GM23338 (cell line): ENCODE results near the gene SHISA3. TPM values are rescaled to one million over a fixed set of nuclear protein-coding genes. Genes with fewer than 3 reads are reported as not detected.

Source experiments
- ATAC-seq: fragments of 200-7000 bp; cut with Tn5 transposase; 3 replicates; pipeline ENCODE4 v1.9.1; 2020
- DNase-seq: peaks from one replicate; pipeline ENCODE4 v3.0.0-alpha.2; 2015; ENCODE audit warnings: low spot score
- H2AFZ ChIP-seq: fragments of 200-600 bp; sonication (generic); 2 replicates; pipeline ENCODE4 v1.8.0; 2016; ENCODE audit warnings: antibody characterized with exemption, mild to moderate bottlenecking, moderate library complexity
- H3F3A ChIP-seq: fragments of 200-600 bp; sonication (generic); replicated peaks from 2 replicates; pipeline ENCODE4 v1.8.0; 2017; ENCODE audit warnings: antibody characterized with exemption, mixed run types, low read depth
- H3K27ac ChIP-seq: fragments of 200-600 bp; sonication (generic); 2 replicates; pipeline ENCODE4 v1.6.1; 2016; ENCODE audit warnings: low read depth
- H3K27me3 ChIP-seq: fragments of 200-600 bp; sonication (generic); 2 replicates; pipeline ENCODE4 v1.8.0; 2016; ENCODE audit warnings: mild to moderate bottlenecking, mixed run types, moderate library complexity; ENCODE audit not compliant: insufficient read depth
- H3K36me3 ChIP-seq: fragments of 200-600 bp; sonication (generic); 2 replicates; pipeline ENCODE4 v1.8.0; 2016; ENCODE audit warnings: mild to moderate bottlenecking; ENCODE audit not compliant: insufficient read depth
- H3K4me1 ChIP-seq: fragments of 200-600 bp; sonication (generic); 2 replicates; pipeline ENCODE4 v1.8.0; 2016; ENCODE audit warnings: mild to moderate bottlenecking, moderate library complexity; ENCODE audit not compliant: insufficient read depth
- H3K4me2 ChIP-seq: fragments of 200-600 bp; sonication (generic); 2 replicates; pipeline ENCODE4 v1.7.1; 2017; ENCODE audit warnings: mixed run types
- H3K4me3 ChIP-seq: fragments of 200-600 bp; sonication (generic); 2 replicates; pipeline ENCODE4 v1.6.1; 2016; ENCODE audit warnings: mixed run types
- H3K79me2 ChIP-seq: fragments of 200-600 bp; sonication (generic); replicated peaks from 2 replicates; pipeline ENCODE4 v1.8.0; 2017; ENCODE audit warnings: mild to moderate bottlenecking; ENCODE audit not compliant: insufficient read depth
- H3K9me2 ChIP-seq: fragments of 200-600 bp; sonication (generic); 2 replicates; pipeline ENCODE4 v1.8.0; 2017; ENCODE audit not compliant: insufficient read depth
- H4K20me1 ChIP-seq: fragments of 200-600 bp; sonication (generic); replicated peaks from 2 replicates; pipeline ENCODE4 v1.8.0; 2017; ENCODE audit warnings: mild to moderate bottlenecking; ENCODE audit not compliant: insufficient read depth
- H3K27ac Mint-ChIP-seq: 2 replicates; pipeline ENCODE4 v1.8.0; 2020; ENCODE audit warnings: inconsistent platforms, mild to moderate bottlenecking, moderate library complexity, mixed read lengths
- H3K27me3 Mint-ChIP-seq: 3 replicates; pipeline ENCODE4 v1.8.0; 2022; ENCODE audit warnings: low read depth, mild to moderate bottlenecking, moderate library complexity, mixed read lengths, inconsistent platforms; ENCODE audit not compliant: insufficient read depth, poor library complexity
- H3K36me3 Mint-ChIP-seq: 3 replicates; pipeline ENCODE4 v1.8.0; 2021; ENCODE audit warnings: low read depth, mild to moderate bottlenecking, inconsistent platforms, moderate library complexity, mixed read lengths
- H3K4me1 Mint-ChIP-seq: 3 replicates; pipeline ENCODE4 v1.8.0; 2020; ENCODE audit warnings: mild to moderate bottlenecking, inconsistent platforms, mixed read lengths
- H3K4me3 Mint-ChIP-seq: 3 replicates; pipeline ENCODE4 v1.8.0; 2021; ENCODE audit warnings: moderate library complexity, mild to moderate bottlenecking, inconsistent platforms, mixed read lengths
- H3K9me3 Mint-ChIP-seq: 3 replicates; pipeline ENCODE4 v1.8.0; 2020; ENCODE audit warnings: moderate library complexity, mild to moderate bottlenecking, inconsistent platforms, mixed read lengths
- CREB1 ChIP-seq: fragments of 250-450 bp; sonication (Bioruptor Pico); IDR thresholded peaks from 2 replicates; pipeline ENCODE4 v1.5.0; 2020; ENCODE audit warnings: low read depth, mild to moderate bottlenecking, moderate library complexity
- CTCF ChIP-seq, 2 experiments: fragments of 200-600 bp in 1 of 2; sonication (generic) in 1 of 2; conservative IDR thresholded peaks; 2 replicates each; pipeline versions ENCODE4 v1.5.1 to v1.6.1; 2016 to 2017; ENCODE audit warnings: antibody characterized with exemption in 2 of 2, low read depth in 2 of 2, mild to moderate bottlenecking in 2 of 2, moderate library complexity in 1 of 2
- ETS1 ChIP-seq: IDR thresholded peaks from 2 replicates; pipeline ENCODE4 v1.6.1; 2016; ENCODE audit warnings: antibody characterized with exemption
- EZH2 ChIP-seq: fragments of 200-600 bp; sonication (generic); IDR thresholded peaks from one replicate; pipeline ENCODE4 v1.8.0; 2017; ENCODE audit warnings: antibody characterized with exemption, mild to moderate bottlenecking, low read depth; ENCODE audit not compliant: unreplicated experiment
- JUNB ChIP-seq: IDR thresholded peaks from one replicate; pipeline ENCODE4 v1.6.1; 2016; ENCODE audit warnings: antibody characterized with exemption; ENCODE audit not compliant: unreplicated experiment
- ZNF114 ChIP-seq: fragments of 250-450 bp; sonication (Bioruptor Pico); IDR thresholded peaks from 2 replicates; pipeline ENCODE4 v1.5.0; 2020; ENCODE audit warnings: mild to moderate bottlenecking, moderate library complexity
- polyA plus RNA-seq: library from polyadenylated mRNA; unstranded; fragments of >200 nt; fragmentation: Nextera tagmentation; extraction: Ambion mirVana; gene quantifications from 2 replicates; pipeline ENCODE4 v1.2.1, GENCODE V29; 2016
- total RNA-seq: library from RNA; depleted of rRNA; stranded (reverse); fragments of >200 nt; shearing (Covaris generic); gene quantifications from 2 replicates; pipeline ENCODE4 v1.2.3, GENCODE V29; 2014
- TF ChIP-seq, protein P1 (sequence below): fragments of 250-450 bp; sonication (Bioruptor Pico); IDR thresholded peaks from 2 replicates; pipeline ENCODE4 v1.5.0; 2020; ENCODE audit warnings: mild to moderate bottlenecking, moderate library complexity

SHISA3 gene
- total and polyA plus RNA-seq, 2 experiments from 2014 or later, result 4.4 to 5.0 TPM

DNA sequence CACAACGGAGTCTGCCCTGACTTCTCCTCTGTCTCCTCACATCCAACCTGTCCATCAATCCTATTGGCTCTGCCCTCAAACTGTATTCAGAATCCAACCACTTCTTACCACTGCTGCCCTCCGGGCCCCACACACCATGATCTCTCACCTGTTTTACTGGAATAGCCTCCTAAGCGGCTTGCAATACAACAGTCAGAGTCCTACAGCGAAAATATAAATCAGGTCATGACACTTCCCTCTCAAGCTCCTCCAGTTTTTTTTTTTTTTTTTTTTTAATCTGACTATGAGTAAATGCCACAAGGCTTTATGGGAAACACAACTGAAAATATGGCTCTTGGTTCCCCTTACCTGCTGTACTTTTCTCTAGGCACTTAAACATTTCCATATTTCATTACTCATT, 42.8 kb downstream of the SHISA3 start:
- peaks cover 3% of the 10 kb centered on the region; the same call in 2 of the 3 replicates for H3K36me3 Mint-ChIP-seq
- no peak overlapping the region for H3K4me2 ChIP-seq
- H3K36me3 ChIP-seq, result no peaks in the 10 kb centered on the region
- H3K4me3 ChIP-seq, result no peak overlapping the region
- TF ChIP-seq EZH2, result no peak
- no peak for TF ChIP-seq JUNB
- TF ChIP-seq ETS1, result no peak
- TF ChIP-seq CTCF (conservative IDR thresholded peaks at IDR 0.05; ENCODE audit: low read depth in 2 of 2), result no peak
- no peak for DNase-seq
- H3K79me2 ChIP-seq, result no peaks in the 10 kb centered on the region
- H3K4me1 Mint-ChIP-seq, result peaks cover 24% of the 10 kb centered on the region
- H3K27ac ChIP-seq, result no peak overlapping the region
- H3F3A ChIP-seq, result no peaks in the 10 kb centered on the region
- ATAC-seq, result no peak
- H3K9me3 Mint-ChIP-seq, result no peaks in the 10 kb centered on the region
- H3K4me1 ChIP-seq, result no peaks in the 10 kb centered on the region
- H3K27ac Mint-ChIP-seq, result no peak overlapping the region
- no peak overlapping the region for H2AFZ ChIP-seq
- no peak overlapping the region for H3K4me3 Mint-ChIP-seq
- no peaks in the 10 kb centered on the region for H3K27me3 ChIP-seq
- no peaks in the 10 kb centered on the region for H3K27me3 Mint-ChIP-seq
- H4K20me1 ChIP-seq, result no peaks in the 10 kb centered on the region
- no peaks in the 10 kb centered on the region for H3K9me2 ChIP-seq

GRCh38 chr4:42442601-42443000, 45.3 kb downstream of the SHISA3 start:
- Mint-ChIP-seq H3K4me1 (peaks cover 21% of the 10 kb centered on the region), H3K27me3 (no peaks in the 10 kb centered on the region), H3K36me3 (no peaks in the 10 kb centered on the region), H3K27ac (no peak overlapping the region), H3K4me3 (no peak overlapping the region), H3K9me3 (no peaks in the 10 kb centered on the region)
- Histone ChIP-seq H3K4me1 (no peaks in the 10 kb centered on the region), H2AFZ (no peak overlapping the region), H3K4me3 (no peak overlapping the region), H3F3A (no peaks in the 10 kb centered on the region), H3K9me2 (no peaks in the 10 kb centered on the region), H3K27ac (no peak overlapping the region), H3K79me2 (no peaks in the 10 kb centered on the region), H3K4me2 (no peak overlapping the region), H4K20me1 (no peaks in the 10 kb centered on the region), H3K36me3 (no peaks in the 10 kb centered on the region), H3K27me3 (no peaks in the 10 kb centered on the region)
- DNase-seq (no peak), ATAC-seq (no peak)
- TF ChIP-seq ETS1, result no peak
- no peak for TF ChIP-seq JUNB
- TF ChIP-seq CREB1, result no peak
- TF ChIP-seq, protein P1, sequence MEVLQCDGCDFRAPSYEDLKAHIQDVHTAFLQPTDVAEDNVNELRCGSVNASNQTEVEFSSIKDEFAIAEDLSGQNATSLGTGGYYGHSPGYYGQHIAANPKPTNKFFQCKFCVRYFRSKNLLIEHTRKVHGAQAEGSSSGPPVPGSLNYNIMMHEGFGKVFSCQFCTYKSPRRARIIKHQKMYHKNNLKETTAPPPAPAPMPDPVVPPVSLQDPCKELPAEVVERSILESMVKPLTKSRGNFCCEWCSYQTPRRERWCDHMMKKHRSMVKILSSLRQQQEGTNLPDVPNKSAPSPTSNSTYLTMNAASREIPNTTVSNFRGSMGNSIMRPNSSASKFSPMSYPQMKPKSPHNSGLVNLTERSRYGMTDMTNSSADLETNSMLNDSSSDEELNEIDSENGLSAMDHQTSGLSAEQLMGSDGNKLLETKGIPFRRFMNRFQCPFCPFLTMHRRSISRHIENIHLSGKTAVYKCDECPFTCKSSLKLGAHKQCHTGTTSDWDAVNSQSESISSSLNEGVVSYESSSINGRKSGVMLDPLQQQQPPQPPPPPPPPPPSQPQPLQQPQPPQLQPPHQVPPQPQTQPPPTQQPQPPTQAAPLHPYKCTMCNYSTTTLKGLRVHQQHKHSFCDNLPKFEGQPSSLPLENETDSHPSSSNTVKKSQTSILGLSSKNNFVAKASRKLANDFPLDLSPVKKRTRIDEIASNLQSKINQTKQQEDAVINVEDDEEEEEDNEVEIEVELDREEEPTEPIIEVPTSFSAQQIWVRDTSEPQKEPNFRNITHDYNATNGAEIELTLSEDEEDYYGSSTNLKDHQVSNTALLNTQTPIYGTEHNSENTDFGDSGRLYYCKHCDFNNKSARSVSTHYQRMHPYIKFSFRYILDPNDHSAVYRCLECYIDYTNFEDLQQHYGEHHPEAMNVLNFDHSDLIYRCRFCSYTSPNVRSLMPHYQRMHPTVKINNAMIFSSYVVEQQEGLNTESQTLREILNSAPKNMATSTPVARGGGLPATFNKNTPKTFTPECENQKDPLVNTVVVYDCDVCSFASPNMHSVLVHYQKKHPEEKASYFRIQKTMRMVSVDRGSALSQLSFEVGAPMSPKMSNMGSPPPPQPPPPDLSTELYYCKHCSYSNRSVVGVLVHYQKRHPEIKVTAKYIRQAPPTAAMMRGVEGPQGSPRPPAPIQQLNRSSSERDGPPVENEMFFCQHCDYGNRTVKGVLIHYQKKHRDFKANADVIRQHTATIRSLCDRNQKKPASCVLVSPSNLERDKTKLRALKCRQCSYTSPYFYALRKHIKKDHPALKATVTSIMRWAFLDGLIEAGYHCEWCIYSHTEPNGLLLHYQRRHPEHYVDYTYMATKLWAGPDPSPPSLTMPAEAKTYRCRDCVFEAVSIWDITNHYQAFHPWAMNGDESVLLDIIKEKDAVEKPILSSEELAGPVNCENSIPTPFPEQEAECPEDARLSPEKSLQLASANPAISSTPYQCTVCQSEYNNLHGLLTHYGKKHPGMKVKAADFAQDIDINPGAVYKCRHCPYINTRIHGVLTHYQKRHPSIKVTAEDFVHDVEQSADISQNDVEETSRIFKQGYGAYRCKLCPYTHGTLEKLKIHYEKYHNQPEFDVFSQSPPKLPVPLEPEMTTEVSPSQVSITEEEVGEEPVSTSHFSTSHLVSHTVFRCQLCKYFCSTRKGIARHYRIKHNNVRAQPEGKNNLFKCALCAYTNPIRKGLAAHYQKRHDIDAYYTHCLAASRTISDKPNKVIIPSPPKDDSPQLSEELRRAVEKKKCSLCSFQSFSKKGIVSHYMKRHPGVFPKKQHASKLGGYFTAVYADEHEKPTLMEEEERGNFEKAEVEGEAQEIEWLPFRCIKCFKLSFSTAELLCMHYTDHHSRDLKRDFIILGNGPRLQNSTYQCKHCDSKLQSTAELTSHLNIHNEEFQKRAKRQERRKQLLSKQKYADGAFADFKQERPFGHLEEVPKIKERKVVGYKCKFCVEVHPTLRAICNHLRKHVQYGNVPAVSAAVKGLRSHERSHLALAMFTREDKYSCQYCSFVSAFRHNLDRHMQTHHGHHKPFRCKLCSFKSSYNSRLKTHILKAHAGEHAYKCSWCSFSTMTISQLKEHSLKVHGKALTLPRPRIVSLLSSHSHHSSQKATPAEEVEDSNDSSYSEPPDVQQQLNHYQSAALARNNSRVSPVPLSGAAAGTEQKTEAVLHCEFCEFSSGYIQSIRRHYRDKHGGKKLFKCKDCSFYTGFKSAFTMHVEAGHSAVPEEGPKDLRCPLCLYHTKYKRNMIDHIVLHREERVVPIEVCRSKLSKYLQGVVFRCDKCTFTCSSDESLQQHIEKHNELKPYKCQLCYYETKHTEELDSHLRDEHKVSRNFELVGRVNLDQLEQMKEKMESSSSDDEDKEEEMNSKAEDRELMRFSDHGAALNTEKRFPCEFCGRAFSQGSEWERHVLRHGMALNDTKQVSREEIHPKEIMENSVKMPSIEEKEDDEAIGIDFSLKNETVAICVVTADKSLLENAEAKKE (CRISPR knock-in tag), result no peak
- no peak for TF ChIP-seq ZNF114 (CRISPR knock-in tag)
